GM20431 (cell line): ENCODE results near the gene IFT52.

Experiments
- in situ Hi-C: fragments of 300-500 bp; cut with MseI, MboI; formaldehyde crosslinking; loops from one replicate; pipeline ENCODE4 v1.15.0; 2020; ENCODE audit warnings: low sequenced_read_pairs; ENCODE audit not compliant: unreplicated experiment

Gene IFT52

GRCh38 chr20:43680981-43681380 lies 90.2 kb downstream of the IFT52 start:
- in situ Hi-C loops, result no loop called here

- in situ Hi-C loops, result no loop called here
These were observed 90.8 kb downstream of the IFT52 start for GRCh38 chr20:43681468-43681942.

- in situ Hi-C loops, result no loop called here
These were observed 91.3 kb downstream of the IFT52 start for GRCh38 chr20:43681991-43682410.

- in situ Hi-C loops, result no loop called here
These were observed 91.7 kb downstream of the IFT52 start for GRCh38 chr20:43682446-43682845.

GRCh38 chr20:43686820-43687219 lies 96.1 kb downstream of the IFT52 start:
- in situ Hi-C loops, result no loop called here

- in situ Hi-C loops, result no loop called here
These were observed 98.4 kb downstream of the IFT52 start for GRCh38 chr20:43689165-43689564.

GRCh38 chr20:43690943-43691598 lies 100.3 kb downstream of the IFT52 start:
- in situ Hi-C loops, result loop anchor here (10.0 kb wide), 1 partner anchor 146 kb away; no protein-coding TSS in a partner anchor

- in situ Hi-C loops, result loop anchor here (10.0 kb wide), 1 partner anchor 147 kb away; no protein-coding TSS in a partner anchor
These were observed 101.3 kb downstream of the IFT52 start for GRCh38 chr20:43691928-43692524.

GRCh38 chr20:43694763-43695162 lies 104.0 kb downstream of the IFT52 start:
- in situ Hi-C loops, result loop anchor here (10.0 kb wide), 1 partner anchor 150 kb away; no protein-coding TSS in a partner anchor

GRCh38 chr20:43695571-43695970 lies 104.8 kb downstream of the IFT52 start:
- in situ Hi-C loops, result loop anchor here (10.0 kb wide), 1 partner anchor 151 kb away; no protein-coding TSS in a partner anchor
